ENCODE data around the gene FAM98B.

FAM98B gene

DNA sequence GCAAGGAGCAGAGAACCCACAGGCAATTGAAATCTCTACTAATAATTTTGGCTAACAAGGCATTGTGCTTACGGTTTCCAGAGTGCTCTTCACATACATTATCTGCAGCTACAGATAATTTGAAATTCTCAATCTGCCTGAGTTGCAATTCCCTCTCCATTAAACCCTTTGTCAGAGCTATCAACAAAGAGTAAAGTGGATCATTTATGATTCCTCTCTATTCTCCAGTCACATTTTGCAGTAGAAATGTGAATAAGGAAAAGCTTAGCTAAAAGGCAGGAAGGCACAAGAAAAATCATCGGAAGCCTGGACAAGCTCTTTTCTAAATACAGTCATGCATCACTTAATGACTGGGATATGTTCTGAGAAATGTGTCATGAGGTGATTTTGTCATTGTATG is 49.6 kb downstream of the FAM98B start:
- no peak overlapping the region for H3K4me2 ChIP-seq (ENCODE audit: low read length)
- no peak for DNase-seq
- no peak overlapping the region for H3K27ac ChIP-seq (ENCODE audit: low read depth, low read length)
- H3K14ac ChIP-seq (ENCODE audit: low read length), result no peak overlapping the region
- no peak overlapping the region for H3K9ac ChIP-seq (ENCODE audit: low read length)
- H3K36me3 ChIP-seq (ENCODE audit: control insufficient read depth in 1 of 2, insufficient read depth in 2 of 2, low read length in 2 of 2), result peaks cover 17 to 45% of the 10 kb centered on the region in 2 experiments
- H3K18ac ChIP-seq (ENCODE audit: low read length), result no peak overlapping the region
- no peaks in the 10 kb centered on the region for H3K79me2 ChIP-seq (ENCODE audit: control insufficient read depth, insufficient read depth, low read length, poor library complexity)
- no peak overlapping the region for H2BK5ac ChIP-seq (ENCODE audit: low read depth, low read length, poor library complexity)
- H3K9me3 ChIP-seq (ENCODE audit: insufficient read depth, low read depth, low read length), result no peaks in the 10 kb centered on the region
- H3K4me3 ChIP-seq (ENCODE audit: low read depth, low read length), result no peak overlapping the region
- H3K27me3 ChIP-seq (ENCODE audit: insufficient read depth, low read length), result no peaks in the 10 kb centered on the region
- no peaks in the 10 kb centered on the region for H3K4me1 ChIP-seq (ENCODE audit: control insufficient read depth in 1 of 2, insufficient read depth in 2 of 2, low read length in 2 of 2)
- H3K4ac ChIP-seq (ENCODE audit: low read depth, low read length), result no peak overlapping the region
- WGBS (ENCODE audit: extremely low coverage, insufficient coverage, insufficient read length), result no CpG with 5 or more reads among the region's 2 CpGs
- H4K12ac ChIP-seq (ENCODE audit: low read depth, low read length), result no peak overlapping the region
- no peak overlapping the region for H3K23ac ChIP-seq (ENCODE audit: low read length)
- no peak overlapping the region for H2BK12ac ChIP-seq (ENCODE audit: low read length)
- no peak overlapping the region for H4K8ac ChIP-seq (ENCODE audit: low read depth, low read length)
- H2BK120ac ChIP-seq (ENCODE audit: insufficient read depth, low read length, poor library complexity), result no peak overlapping the region
- H3K79me1 ChIP-seq (ENCODE audit: low read length), result no peaks in the 10 kb centered on the region
- no peak overlapping the region for H4K91ac ChIP-seq (ENCODE audit: low read depth, low read length)
- no peak overlapping the region for H2AK5ac ChIP-seq (ENCODE audit: low read length)
- H2AFZ ChIP-seq (ENCODE audit: insufficient read depth, low read length, poor library complexity), result no peak overlapping the region

DNA sequence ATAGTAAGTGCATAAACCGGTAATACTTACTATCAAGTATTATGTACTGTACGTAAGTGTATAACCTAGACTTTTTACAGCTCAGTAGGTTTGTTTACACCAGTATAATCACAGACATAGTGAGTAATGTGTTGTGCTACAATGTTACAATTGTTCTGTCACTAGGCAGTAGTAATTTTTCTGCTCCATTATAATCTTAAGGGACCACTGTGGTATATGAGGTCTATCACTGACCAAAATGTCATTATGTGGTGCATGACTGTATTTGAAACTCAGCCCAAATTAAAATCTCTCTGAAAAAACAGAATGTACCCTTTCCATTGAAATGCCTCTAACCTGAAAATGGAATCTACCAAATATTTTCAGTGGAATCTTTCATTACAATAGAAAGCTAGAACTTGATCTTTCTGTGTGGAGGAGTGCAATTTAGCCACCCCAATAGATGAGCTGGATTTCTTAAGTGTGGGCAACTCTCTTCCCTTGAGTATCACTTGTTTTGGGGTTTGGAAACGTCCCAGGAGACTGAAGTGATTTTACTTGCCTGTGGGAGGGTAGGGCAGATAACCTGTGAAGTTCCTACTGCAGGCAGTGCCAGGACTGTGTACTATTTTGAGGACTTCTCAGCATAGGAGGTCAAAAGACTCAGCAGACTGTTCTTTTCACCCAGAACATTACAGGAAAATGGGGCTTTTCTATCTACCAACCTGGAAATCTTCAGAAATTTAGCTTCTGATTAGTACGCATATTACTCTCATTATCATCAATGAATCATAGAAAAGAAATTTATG is 50.9 kb downstream of the FAM98B start:
- Histone ChIP-seq H3K27ac (ENCODE audit: low read depth, low read length) (no peak overlapping the region), H2BK120ac (ENCODE audit: insufficient read depth, low read length, poor library complexity) (no peak overlapping the region), H3K23ac (ENCODE audit: low read length) (no peak overlapping the region), H2AFZ (ENCODE audit: insufficient read depth, low read length, poor library complexity) (no peak overlapping the region), H3K4me1 (ENCODE audit: control insufficient read depth in 1 of 2, insufficient read depth in 2 of 2, low read length in 2 of 2) (no peaks in the 10 kb centered on the region), H3K4ac (ENCODE audit: low read depth, low read length) (no peak overlapping the region), H4K91ac (ENCODE audit: low read depth, low read length) (no peak overlapping the region), H3K79me1 (ENCODE audit: low read length) (no peaks in the 10 kb centered on the region), H4K8ac (ENCODE audit: low read depth, low read length) (no peak overlapping the region), H2BK5ac (ENCODE audit: low read depth, low read length, poor library complexity) (no peak overlapping the region), H3K36me3 (ENCODE audit: control insufficient read depth in 1 of 2, insufficient read depth in 2 of 2, low read length in 2 of 2) (peaks cover 14 to 37% of the 10 kb centered on the region in 2 experiments), H2AK5ac (ENCODE audit: low read length) (no peak overlapping the region), H2BK12ac (ENCODE audit: low read length) (no peak overlapping the region), H3K4me3 (ENCODE audit: low read depth, low read length) (no peak overlapping the region), H3K27me3 (ENCODE audit: insufficient read depth, low read length) (no peaks in the 10 kb centered on the region), H3K4me2 (ENCODE audit: low read length) (no peak overlapping the region), H3K79me2 (ENCODE audit: control insufficient read depth, insufficient read depth, low read length, poor library complexity) (no peaks in the 10 kb centered on the region), H3K9ac (ENCODE audit: low read length) (no peak overlapping the region), H3K9me3 (ENCODE audit: insufficient read depth, low read depth, low read length) (no peaks in the 10 kb centered on the region), H3K14ac (ENCODE audit: low read length) (no peak overlapping the region), H3K18ac (ENCODE audit: low read length) (no peak overlapping the region), H4K12ac (ENCODE audit: low read depth, low read length) (no peak overlapping the region)
- no peak for DNase-seq
- no CpG with 5 or more reads among the region's 4 CpGs for WGBS (ENCODE audit: extremely low coverage, insufficient coverage, insufficient read length)

DNA sequence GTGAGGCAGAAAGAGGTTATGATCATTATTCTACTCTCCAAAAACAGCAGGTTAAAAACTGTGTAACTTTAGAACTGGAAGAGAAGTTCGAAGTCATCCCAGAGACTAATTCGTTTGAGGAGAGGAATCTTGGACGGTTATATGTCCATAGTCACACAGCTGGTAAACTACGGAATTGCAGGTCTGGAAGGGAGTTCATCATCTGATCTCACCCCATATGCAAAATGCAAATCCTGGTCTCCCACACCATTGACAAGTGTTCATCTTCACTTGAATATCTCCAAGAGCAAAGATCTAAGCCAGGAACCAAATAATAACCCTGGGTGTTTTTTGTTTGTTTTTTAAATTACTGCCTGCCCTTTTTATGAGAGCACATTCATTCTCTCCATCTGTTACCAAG is 53.1 kb downstream of the FAM98B start:
- no peak overlapping the region for H2BK5ac ChIP-seq (ENCODE audit: low read depth, low read length, poor library complexity)
- DNase-seq, result no peak
- no peak overlapping the region for H3K27ac ChIP-seq (ENCODE audit: low read depth, low read length)
- no peak overlapping the region for H3K9ac ChIP-seq (ENCODE audit: low read length)
- no peak overlapping the region for H2AK5ac ChIP-seq (ENCODE audit: low read length)
- H3K4ac ChIP-seq (ENCODE audit: low read depth, low read length), result no peak overlapping the region
- no peak overlapping the region for H4K12ac ChIP-seq (ENCODE audit: low read depth, low read length)
- H2BK120ac ChIP-seq (ENCODE audit: insufficient read depth, low read length, poor library complexity), result no peak overlapping the region
- no peak overlapping the region for H4K8ac ChIP-seq (ENCODE audit: low read depth, low read length)
- H2BK12ac ChIP-seq (ENCODE audit: low read length), result no peak overlapping the region
- no peak overlapping the region for H2AFZ ChIP-seq (ENCODE audit: insufficient read depth, low read length, poor library complexity)
- H3K4me2 ChIP-seq (ENCODE audit: low read length), result no peak overlapping the region
- H3K79me1 ChIP-seq (ENCODE audit: low read length), result no peaks in the 10 kb centered on the region
- no peak overlapping the region for H3K23ac ChIP-seq (ENCODE audit: low read length)
- no peak overlapping the region for H4K91ac ChIP-seq (ENCODE audit: low read depth, low read length)
- H3K27me3 ChIP-seq (ENCODE audit: insufficient read depth, low read length), result no peaks in the 10 kb centered on the region
- H3K9me3 ChIP-seq (ENCODE audit: insufficient read depth, low read depth, low read length), result no peaks in the 10 kb centered on the region
- no peaks in the 10 kb centered on the region for H3K79me2 ChIP-seq (ENCODE audit: control insufficient read depth, insufficient read depth, low read length, poor library complexity)
- no CpG with 5 or more reads among the region's 4 CpGs for WGBS (ENCODE audit: extremely low coverage, insufficient coverage, insufficient read length)
- no peak overlapping the region for H3K14ac ChIP-seq (ENCODE audit: low read length)
- H3K4me1 ChIP-seq (ENCODE audit: control insufficient read depth in 1 of 2, insufficient read depth in 2 of 2, low read length in 2 of 2), result no peaks in the 10 kb centered on the region
- peaks cover 12 to 39% of the 10 kb centered on the region in 2 experiments for H3K36me3 ChIP-seq (ENCODE audit: control insufficient read depth in 1 of 2, insufficient read depth in 2 of 2, low read length in 2 of 2)
- H3K18ac ChIP-seq (ENCODE audit: low read length), result no peak overlapping the region
- H3K4me3 ChIP-seq (ENCODE audit: low read depth, low read length), result no peak overlapping the region

DNA sequence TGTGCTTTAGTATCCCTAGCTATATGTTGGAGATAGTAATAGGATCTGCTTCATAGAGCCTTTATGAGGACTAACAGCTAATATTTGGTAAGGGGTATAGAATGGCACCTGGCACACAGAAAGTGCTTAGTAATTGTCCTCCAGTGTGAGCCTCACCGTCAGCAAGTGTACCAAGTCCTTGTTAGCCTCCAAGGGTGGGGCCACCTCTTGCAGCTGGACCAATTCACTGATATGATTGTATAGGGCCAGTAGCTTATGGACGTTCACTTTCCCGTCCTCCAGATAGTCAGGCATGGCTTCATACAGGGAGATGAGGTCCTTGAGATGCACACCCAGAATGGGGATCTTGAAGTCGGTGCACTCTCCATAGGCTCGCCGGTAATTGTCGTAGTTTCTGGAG is 53.6 kb downstream of the FAM98B start:
- WGBS (ENCODE audit: extremely low coverage, insufficient coverage, insufficient read length), result no CpG with 5 or more reads among the region's 7 CpGs

More for the DNA sequence above, 53.6 kb downstream of the FAM98B start:
- Histone ChIP-seq H3K27ac (ENCODE audit: low read depth, low read length) (no peak overlapping the region), H2BK5ac (ENCODE audit: low read depth, low read length, poor library complexity) (no peak overlapping the region), H3K4me2 (ENCODE audit: low read length) (no peak overlapping the region), H3K14ac (ENCODE audit: low read length) (no peak overlapping the region), H3K79me1 (ENCODE audit: low read length) (no peaks in the 10 kb centered on the region), H3K23ac (ENCODE audit: low read length) (no peak overlapping the region), H2BK120ac (ENCODE audit: insufficient read depth, low read length, poor library complexity) (no peak overlapping the region), H3K9ac (ENCODE audit: low read length) (no peak overlapping the region), H3K4ac (ENCODE audit: low read depth, low read length) (no peak overlapping the region), H4K12ac (ENCODE audit: low read depth, low read length) (no peak overlapping the region), H3K4me1 (ENCODE audit: control insufficient read depth in 1 of 2, insufficient read depth in 2 of 2, low read length in 2 of 2) (no peaks in the 10 kb centered on the region), H2AK5ac (ENCODE audit: low read length) (no peak overlapping the region), H2BK12ac (ENCODE audit: low read length) (no peak overlapping the region), H3K27me3 (ENCODE audit: insufficient read depth, low read length) (no peaks in the 10 kb centered on the region), H3K9me3 (ENCODE audit: insufficient read depth, low read depth, low read length) (no peaks in the 10 kb centered on the region), H3K18ac (ENCODE audit: low read length) (no peak overlapping the region), H2AFZ (ENCODE audit: insufficient read depth, low read length, poor library complexity) (no peak overlapping the region), H3K36me3 (ENCODE audit: control insufficient read depth in 1 of 2, insufficient read depth in 2 of 2, low read length in 2 of 2) (peaks cover 11 to 39% of the 10 kb centered on the region in 2 experiments), H3K79me2 (ENCODE audit: control insufficient read depth, insufficient read depth, low read length, poor library complexity) (no peaks in the 10 kb centered on the region), H4K8ac (ENCODE audit: low read depth, low read length) (no peak overlapping the region), H4K91ac (ENCODE audit: low read depth, low read length) (no peak overlapping the region), H3K4me3 (ENCODE audit: low read depth, low read length) (no peak overlapping the region)
- no peak for DNase-seq
